Right renal cortex interstitium (tissue), 3 donors: Measurements from ENCODE around the gene APLF. TPM values are rescaled to one million over a fixed set of nuclear protein-coding genes. Genes with fewer than 3 reads are reported as not detected.
"Not testable (repeated sequence)": the region's sequence is repeated elsewhere in the genome, so short reads cannot be mapped to it uniquely, and the experiment has no call there.

Experiments used
- DNase-seq, 3 donors: peaks; one replicate each; pipeline ENCODE4 v3.0.0-alpha.2; 2013; ENCODE audit warnings: low read depth in 3 of 3, low spot score in 2 of 3
- polyA plus RNA-seq, 3 donors: library from polyadenylated mRNA; unstranded; fragments of 120-200 nt; gene quantifications; one replicate each; pipeline ENCODE4 v1.2.1, GENCODE V29; 2013; ENCODE audit not compliant: insufficient read length in 3 of 3

The APLF gene
- polyA plus RNA-seq, 3 donors, result 3.5 to 4.1 (median 3.9) TPM

DNA sequence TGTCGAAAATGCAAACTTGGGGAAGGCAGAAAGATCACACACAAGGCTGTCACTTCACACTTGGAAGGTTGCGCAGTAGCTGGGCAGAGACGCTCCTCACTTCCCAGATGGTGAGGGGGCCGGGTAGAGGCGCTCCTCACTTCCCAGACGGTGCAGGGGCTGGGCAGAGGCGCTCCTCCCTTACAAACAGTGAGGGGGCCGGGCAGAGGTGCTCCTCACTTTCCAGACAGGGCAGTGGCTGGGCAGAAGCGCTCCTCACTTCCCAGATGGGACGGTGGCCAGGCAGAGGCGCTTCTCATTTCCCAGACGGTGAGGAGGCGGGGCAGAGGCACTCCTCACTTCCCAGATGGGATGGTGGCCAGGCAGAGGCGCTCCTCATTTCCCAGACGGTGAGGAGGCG is 59.6 kb downstream of the APLF start:
- DNase-seq, result not testable (repeated sequence)

DNA sequence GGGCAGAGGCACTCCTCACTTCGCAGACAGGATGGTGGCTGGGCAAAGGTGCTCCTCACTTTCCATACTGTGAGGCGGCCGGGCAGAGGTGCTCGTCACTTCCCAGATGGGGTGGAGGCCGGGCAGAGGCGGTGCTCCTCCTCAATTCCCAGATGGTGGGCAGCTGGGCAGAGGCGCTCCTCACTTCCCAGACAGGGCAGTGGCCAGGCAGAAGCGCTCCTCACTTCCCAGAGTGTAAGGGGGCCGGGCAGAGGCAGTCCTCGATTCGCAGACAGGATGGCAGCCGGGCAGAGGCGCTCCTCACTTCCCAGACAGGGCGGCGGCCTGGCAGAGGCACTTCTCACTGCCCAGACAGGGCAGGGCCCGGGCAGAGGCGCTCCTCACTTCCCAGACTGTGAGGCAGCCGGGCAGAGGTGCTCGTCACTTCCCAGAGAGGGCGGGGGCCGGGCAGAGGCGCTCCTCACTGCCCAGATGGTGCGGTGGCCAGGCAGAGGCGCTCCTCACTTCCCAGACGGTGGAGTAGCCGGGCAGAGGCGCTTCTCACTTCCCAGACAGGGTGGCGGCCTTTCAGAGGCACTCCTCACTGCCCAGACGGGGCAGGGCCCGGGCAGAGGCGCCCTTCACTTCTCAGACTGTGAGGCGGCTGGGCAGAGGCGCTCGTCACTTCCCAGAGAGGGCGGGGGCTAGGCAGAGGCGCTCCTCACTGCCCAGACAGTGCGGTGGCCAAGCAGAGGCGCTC is 60.1 kb downstream of the APLF start:
- DNase-seq, result not testable (repeated sequence)

DNA sequence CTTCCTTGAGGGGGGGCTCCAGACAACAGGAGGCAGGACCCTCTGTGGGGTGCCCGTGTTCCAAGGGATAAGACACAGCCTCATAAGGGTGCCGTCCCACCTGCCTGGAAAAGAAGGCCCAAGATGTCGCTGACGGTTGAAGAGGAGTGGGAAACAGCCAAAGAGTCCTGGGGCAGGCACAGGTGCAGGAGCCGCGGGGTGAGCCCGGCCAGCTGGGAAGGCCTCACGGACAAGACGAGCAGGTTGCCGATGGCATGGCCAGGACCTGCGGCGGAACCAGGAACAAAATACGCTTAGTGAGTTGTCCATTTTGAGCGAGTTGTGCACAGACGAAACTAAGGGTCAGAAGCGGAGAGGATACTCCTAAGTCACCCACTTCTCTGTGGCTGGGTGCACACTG is 61.8 kb downstream of the APLF start:
- DNase-seq, result not testable (repeated sequence)

DNA sequence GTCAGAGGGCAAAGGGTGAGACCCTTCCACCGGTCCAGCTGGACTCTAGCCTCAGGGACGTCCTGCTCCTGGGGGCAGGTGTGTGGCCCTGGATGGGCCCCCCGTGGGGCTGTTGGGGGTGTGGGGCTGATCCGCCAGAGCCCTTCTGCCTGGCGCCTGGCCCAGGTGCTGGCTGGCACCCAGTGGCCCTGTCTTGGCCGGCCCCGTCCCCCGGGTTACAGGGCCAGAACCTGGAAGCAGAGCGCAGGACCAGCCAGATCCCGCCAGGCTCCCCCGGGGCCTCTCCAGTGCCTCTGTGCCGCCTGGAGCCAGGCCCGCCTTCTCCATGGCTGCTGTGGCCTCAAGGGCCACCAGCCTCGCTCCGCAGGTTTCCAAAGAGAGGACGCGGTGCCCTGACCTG is 62.3 kb downstream of the APLF start:
- DNase-seq, result not testable (repeated sequence)

DNA sequence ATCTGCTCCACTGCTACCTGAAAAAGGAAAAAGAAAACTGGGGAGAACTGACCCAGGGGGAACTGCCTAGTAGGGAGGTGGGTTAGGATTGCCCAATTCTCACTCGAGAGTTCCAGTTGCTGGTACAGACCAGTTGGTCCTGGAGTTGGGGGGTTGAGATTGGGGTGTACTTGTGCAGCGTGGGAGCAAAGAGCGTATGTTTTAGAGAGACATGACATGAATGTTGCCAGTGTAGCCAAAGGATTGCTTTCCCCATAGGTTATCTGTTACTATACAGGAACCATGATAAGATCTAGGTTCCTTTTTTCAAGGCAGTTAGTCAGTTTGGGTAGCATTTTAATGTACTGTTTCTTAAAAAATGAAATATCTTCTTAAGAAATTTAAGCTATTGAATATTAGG is 68.6 kb downstream of the APLF start:
- no peak for DNase-seq

- no peak for DNase-seq
These were observed 69.6 kb downstream of the APLF start for GRCh38 chr2:68537011-68537410.

- no peak for DNase-seq
These were observed 70.4 kb downstream of the APLF start for GRCh38 chr2:68537809-68538208.

DNA sequence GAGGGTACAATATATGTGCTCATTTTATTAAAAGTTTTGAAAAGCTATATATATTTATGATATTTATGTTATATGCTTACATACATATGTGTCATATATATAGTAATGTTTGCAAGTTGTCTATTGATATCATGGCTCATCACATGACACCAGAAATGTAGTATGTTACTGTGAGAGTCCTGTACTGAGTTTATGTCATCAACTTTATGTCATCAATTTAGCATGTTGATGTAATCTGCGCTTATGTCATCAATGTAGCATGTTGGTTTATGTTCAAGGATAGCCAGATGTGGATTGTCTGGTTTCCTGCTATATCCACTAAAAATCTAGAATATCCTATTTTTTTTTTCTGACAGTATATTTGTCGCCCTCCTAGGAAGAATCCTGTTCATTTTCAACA is 77.4 kb downstream of the APLF start:
- DNase-seq, result no peak

GRCh38 chr2:68548396-68548795 is 81.0 kb downstream of the APLF start:
- DNase-seq, result no peak

DNA sequence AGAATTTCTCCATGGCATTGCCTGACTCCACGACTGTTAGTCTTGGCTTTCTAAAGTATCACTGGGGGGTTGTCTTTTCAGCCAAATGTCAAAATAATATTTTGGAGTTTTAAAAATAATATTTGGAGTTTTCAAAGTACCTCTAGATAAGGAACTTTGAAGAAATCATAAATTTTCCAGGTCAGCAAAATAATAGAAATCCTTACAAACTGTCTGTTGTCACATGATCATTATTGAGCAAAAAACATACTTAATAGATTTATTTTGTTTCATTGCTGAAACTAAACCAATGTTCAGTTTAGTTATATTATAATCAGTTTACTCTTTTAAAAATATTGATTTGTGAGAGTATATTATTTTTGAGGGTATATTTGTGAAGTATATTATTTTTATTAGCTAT is 85.7 kb downstream of the APLF start:
- DNase-seq, result no peak

GRCh38 chr2:68555425-68556206 is 88.2 kb downstream of the APLF start:
- DNase-seq, result not testable (repeated sequence)

DNA sequence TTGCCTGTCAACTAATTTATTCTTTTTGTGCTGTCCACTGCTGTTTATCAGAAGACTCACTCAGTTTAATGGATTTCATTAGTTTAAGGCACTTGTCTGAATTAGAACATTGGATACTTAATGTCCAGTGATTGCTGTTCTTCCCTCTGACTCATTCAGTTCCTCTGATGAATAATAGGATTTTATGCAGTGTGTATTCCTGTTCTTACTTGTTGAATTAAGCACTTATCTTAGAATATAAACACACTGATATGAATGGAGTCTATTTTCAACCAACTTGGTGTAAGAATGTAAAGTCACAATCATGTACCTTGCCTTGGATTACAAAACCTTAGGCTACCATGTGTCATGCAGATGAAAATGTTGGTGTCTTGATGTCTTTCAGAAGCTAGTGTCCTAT is 89.0 kb downstream of the APLF start:
- no peak for DNase-seq

- no peak for DNase-seq
These were observed 91.2 kb downstream of the APLF start for GRCh38 chr2:68558576-68558975.

DNA sequence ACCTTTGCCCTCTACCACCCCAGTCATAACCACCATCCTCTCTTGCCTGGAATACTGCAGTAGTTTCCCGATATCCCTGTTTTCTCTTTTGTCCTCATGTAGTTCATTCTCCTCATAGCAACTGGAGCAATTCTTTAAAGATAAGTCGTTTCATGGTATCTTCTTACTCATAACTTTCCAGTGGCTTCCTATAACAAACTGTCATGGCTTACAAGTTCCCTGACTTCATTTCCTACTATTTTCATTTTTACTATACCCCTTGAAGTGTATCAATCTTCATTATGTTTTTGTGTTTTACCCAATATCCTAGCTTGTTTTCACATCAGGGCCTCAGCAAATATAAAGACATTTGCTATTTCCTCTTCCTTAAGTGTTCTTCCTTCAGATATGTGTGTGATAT is 92.3 kb downstream of the APLF start:
- DNase-seq, result no peak

DNA sequence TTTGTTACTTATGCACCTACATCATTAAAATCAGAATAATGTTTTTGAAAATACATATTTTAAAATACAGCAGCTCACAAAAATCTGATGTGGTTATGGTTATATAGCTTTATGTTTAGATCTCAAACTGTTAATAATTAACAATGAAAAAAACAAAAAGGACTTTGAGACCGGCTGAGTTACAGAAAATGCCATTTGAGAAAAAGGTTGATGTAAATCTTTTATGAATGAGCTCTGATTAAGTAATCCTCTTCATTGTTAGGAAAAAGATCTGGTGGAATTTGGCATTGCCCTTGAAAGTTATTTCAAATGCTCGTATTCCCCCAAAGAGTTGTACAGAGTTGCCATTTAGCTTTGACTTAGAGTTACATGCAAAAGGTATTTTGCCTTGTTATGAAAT is 93.2 kb downstream of the APLF start:
- DNase-seq, result no peak

DNA sequence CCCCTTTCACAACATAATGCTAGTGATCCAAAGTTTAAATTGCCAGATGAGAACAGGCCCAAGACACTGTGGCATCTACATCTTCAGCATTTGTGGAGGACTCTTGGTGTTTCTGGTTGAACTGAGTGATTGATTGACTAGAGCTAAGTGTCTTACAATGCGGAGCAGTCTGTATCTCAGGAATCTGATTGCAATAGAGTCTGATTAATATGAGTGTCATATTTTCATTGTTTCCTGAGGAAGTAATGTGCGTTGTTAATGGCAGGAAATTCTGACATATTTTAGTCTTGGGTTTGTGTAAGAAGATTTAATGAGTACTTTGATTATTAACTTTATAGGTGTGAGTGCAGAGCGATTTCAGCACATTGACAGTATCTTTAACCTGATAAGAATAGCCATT is 94.0 kb downstream of the APLF start:
- DNase-seq, result no peak

- no peak for DNase-seq
These were observed 95.5 kb downstream of the APLF start for GRCh38 chr2:68562934-68563333.

DNA sequence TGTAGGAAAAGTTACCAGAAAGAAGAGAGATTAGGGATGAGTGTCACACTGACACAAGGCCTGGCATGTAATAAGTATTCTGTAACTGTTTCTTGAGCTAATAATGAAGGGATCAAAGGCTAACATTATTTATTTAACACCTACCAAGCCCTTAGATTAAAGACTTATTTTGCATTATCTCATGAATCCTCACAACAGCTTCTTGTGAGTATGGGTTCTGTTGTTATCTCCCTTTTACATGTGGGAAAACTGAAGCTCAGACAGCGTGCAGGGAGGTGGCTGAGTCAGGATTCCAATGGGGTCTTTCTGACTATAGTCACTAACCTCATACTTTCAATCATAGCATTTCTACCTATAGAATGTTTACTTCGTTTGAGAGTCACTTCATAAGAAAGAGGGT is 97.0 kb downstream of the APLF start:
- no peak for DNase-seq

DNA sequence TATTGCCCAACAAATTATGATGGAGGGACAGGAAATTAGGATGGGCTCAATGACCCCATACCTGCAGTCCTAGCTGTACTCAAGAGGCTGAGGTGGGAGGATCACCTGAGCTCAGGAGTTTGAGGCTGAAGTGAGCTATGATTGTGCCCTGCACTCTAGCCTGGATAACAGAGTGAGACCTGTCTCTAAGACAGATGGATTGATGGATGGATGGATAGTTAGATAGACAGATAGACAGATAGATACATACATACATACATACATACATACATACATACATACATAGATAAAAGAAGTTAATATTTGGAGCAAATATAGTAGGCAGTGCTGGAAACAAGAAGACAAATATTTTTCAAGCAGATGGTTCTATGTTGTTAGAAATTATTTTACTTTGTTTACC is 97.9 kb downstream of the APLF start:
- no peak for DNase-seq

DNA sequence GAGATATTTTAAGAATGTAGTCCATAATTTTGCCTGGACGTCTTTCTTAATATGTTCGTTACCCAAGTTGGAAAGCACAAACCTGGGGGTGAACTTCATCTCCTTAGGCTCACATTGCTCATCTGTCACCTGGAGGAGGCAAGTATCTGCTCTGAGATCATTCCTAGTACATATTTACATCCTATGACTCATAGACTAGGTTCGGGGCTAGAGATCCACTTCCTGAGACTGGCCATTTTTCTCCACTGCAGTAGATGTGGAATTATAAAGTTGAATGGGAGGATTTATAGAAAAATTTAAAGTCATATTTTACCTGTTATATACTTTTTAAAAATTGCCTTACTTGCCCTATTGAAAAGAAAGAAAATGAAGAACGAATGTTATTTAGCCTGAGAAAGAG is 98.5 kb downstream of the APLF start:
- no peak for DNase-seq

DNA sequence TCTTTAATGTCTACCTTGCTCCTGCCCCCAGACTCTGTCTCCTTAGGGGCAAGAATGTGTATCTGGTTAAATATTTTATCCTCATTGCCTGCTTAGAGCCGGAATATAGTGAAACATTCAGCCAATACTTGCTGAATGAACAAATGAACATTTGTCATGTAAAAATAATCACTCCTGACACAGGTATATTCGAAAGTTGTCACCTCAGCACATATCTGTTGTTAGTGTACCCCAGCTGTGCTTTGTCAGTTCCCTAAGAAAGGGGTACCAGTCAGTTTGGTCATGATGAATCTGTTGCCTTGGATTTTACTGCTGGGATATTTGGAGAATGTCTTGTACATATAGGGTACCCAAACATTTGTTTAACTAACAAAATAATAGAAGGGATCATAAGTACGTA is 99.0 kb downstream of the APLF start:
- no peak for DNase-seq

DNA sequence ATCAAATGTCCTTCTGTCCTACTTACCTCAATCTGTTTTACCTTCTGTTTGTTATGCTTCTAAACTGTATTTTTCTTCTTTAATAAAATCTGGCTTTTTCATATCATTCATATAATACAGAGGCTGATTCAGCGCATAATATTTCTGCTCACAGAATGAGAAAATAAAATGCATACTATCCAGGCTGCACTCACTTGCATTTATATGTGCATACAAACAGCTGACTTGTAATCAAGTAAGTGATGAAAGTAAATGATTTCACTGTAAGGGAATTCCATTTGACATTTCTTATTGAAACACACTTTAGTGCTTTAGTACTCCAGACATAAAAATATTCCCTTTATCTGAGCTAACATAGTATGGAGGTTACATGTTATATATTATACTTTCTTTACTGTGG is 100.7 kb downstream of the APLF start:
- DNase-seq, result no peak
